ENCODE data around the gene TEX30.

Gene TEX30

DNA sequence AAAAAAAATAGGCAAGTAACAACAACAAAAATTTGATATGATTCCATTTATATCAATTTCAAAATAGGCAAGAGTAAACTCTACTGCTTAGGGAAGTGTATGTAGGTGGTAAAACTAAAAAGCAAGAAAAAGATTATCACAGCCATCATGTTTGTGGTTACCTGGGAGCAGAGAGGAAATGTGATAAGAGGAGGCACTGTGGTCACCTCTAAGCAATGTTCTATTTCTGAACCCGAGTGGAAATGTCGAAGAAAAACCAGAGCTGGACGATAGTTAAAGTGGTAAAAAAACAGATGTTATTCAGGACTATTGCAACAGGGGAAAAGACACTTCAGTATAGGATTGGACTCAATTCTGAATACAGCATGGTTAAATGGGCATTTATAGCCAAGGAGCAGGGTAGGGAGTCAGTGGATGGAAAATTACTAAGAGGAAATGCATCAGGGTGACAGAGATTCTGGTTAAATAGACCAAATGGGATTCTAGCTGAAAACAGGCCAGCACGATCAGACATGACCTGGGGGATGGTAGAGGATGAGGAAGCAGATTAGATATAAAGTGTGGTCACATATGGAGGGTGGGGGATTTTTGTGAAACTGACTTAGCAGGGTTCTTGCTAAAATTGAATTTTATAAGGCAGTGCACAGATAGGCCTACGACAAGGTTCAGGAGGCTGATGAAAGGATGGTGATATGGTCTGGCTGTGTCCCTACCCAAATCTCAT is 6.0 kb upstream of the TEX30 start:
- DNase-seq = no peak

DNA sequence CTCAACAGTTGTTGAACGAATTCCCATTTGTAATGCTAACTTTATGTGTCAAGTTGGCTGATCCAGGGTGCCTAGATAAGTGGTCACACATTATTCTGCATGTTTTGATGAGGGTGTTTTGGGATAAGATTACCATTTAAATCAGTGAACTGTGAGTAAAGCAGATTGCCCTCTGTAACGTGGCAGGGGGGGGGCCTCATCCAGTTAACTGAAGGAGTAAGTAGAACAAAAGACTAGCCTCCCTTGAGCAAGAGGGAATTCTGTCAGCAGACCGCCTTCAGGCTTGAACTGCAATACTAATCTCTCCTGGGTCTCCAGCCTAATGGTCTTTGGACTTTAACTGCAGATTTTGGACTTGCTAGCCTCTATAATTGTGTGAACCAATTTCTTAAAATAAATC is 4.2 kb upstream of the TEX30 start:
- DNase-seq = no peak

DNA sequence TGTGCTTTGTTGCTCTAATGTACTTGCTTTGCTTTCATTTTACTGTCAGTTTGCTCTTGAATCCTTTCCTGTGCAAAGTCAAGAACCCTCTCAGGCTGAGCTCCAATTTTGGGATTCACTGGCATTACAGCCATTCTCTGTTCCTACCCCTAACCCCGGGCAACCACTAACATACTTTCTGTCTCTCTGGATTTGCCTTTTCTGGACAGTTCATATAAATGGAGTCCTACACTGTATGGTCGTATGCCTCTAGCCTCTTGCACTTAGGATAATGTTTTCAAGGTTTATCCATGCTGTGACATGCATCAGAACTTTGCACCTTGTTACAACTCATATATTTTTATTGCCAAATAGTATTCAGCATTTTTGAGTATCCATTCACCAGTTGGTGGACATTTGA is 2.7 kb upstream of the TEX30 start:
- no peak for DNase-seq

DNA sequence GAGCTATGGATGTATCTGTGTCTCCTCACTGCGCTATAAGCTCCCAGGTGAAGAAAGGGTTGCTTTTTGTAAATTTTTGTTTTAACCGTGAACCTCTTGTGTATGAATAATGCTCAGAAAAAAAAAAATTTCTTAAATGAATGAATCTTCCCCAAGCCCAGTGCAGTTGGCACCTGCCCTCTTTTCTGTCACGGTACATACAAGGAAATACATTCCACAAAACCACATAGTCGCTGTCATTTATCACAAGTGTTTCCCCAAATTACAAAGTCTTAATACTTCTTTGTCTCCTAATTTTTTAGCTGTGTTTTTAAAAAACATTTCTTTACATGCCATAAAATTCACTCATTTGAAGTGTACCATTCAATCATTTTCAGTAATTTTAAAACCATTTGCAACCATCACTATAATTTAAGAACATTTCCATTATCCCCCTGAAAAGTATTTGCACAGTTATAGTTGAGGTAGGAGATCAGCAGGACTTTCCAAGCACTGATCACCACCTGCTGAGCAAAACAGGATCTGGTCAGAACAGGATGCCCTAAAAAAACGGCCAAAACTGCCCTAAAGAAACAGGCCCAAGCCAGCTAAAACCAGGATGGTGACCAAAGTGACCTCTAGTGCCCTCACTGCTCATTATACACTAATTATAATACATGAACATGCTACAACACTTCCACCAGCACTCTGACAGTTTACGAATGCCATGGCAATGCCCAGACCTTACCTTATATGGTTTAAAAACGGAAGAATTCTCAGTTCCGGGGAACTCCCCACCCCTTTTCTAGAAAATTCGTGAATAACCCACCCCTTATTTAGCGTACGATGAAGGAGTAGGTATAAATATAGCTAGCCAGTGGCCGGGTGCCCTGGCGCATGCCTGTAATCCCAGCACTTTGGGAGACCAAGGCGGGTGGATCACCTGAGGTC is 1.3 kb upstream of the TEX30 start:
- no peak for DNase-seq

DNA sequence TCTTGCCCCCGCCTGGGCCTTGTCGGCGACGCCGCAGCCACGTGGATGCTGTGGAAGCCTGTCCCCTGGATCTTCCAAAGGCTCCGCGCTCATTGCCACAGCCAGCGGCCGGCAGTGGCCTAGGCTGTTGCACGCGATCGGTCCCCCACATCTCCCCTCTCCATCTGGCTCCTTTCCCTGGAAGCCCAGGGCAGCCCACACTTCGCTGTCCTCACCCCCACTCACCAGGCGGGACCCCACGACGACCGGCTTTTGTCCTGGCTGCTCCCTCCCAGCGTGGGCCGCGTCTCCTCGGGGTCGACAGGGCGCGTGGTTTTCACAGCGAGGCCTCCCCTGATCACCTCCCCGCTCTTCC is 605 bp upstream of the TEX30 start:
- DNase-seq = no peak

DNA sequence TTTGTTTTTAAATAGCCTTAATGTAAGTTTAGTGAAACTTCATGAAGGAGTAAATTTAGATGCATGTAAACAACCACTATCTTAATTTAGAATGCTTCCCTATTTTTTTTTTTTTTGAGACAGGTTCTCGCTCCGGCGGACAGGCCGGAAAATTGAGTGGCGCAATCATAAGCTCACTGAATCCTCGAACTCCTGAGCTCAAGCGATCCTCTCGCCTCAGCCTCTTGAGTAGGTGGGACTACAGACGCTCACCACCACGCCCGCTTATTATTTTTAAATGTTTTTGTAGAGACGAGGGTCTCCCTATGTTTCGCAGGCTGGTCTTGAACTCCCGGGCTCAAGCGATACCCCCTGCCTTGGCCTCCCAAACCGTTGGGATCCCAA is 1.6 kb downstream of the TEX30 start:
- no peak for DNase-seq

DNA sequence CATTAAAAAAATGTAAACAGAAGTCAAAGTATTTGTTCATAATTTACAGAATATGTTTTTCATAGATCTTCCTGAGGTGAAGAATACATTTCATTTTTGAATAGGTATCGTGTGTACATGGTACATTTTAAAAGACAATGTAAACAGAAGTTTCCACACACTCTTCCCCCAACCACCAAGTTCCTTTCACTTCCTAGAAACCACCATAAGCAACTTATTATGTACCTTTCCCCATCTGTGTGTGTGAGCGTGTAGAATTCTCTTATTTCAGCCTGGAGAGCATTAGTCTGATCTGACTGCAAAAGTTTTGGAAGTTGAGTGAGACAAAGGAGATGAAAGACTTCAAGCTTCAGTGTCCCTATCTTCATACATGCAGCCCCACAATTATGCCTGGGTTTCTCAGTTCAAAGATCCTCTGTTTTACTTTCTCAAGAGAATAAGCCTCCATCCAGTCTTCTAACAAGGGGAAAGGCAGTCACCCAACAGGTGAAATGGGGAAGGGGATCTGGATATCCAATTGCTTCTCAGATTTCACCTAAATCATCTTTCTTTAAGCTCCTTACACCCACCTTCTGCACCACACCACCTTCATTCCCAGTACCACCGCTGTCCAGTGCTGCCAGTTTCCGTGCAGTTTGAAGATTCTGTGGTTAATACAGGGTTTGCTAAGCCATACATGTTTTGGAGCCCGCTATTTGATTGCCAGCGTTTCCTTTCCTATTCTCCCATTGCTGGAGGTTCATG is 2.1 kb downstream of the TEX30 start:
- DNase-seq = no peak

DNA sequence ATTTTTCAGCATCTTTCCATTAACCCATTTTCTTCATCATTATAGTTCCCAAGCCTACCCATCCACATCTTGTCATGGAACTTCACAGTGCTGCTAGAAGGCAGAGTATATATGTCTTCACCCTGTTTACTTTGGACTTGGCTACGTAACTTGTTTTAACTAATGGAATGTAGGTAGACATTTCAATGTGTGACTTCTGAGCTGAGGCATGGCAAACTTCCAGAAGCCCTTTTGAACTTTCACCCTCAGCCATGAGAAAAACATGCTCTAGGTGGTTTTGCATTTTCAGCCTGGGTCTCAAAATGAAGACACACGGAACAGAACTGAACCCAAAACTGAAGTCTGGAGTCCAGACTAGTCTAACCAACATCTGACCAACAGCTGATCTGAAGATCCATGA is 3.2 kb downstream of the TEX30 start:
- DNase-seq = no peak

DNA sequence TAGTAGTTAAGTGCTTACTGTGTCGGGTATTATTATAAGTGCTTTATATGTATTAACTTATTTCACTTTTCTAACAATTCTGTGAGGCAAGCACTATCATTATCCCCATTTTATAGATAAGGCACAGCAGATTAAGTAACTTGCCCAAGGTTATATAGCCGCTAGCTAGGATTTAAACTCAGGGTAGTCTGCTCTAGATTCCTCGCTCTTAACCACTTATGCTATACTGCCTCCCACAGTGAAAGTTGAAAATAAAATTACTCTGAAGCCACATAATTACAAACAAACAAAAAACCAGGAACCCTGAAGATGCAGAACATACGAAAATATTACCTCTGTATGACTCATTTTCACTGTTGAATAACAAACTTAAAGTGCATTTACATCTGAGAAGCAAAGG is 3.9 kb downstream of the TEX30 start:
- DNase-seq = no peak

DNA sequence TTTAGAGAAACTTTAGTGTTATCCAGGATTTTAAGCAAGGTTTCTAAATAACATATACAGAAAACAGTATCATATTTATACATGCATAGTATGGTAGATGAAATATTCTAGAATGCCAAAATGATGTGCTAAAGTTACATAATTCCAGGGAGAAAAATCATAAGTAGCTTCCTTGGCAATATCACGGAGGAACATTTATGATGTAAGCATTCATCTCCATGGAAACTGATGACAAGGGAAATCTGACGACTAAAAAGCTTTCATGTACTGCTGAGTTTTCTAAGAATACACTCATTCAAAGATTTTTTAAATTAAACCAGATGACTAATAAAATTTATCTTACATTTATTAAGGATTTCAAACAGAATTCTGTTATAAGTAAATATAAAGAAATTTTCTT is 4.7 kb downstream of the TEX30 start:
- DNase-seq = no peak

DNA sequence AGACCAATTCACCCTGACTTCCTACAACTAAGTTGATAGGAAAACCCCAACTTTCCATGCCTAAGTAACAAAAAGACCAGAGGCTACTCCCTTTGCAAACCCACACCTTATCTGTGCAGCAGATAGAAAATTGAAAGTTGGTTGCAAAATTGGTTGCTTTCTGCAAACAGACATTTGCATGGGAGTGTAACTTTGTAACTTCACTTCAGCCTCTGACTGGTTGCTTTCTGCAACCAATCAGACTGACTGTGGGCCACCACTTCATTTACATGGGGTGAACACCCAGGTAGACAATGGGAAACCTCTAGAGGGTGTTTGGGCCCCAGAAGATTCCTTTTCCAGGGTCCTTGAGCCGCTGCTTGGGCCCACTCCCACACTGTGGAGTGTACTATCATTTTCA is 9.8 kb downstream of the TEX30 start:
- DNase-seq = no peak

DNA sequence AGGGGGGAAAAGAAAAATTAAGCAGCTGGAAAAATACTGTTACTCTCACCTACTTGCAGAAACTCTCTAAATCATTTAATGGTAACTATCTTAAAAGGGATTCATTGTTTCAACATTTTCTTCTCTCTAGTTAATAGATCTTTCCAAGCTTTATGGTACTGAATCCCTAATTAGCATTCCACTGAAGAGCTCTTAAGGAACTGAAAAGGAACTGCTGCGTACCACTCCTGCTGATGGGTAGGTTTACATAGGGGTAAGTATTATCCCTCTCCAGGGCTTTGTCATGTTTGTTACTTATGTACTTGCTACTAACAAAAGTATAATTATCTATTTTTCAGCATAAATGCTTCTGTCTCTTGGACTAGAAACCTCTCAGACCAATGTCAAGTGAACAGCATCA is 12.5 kb downstream of the TEX30 start:
- no peak for DNase-seq

DNA sequence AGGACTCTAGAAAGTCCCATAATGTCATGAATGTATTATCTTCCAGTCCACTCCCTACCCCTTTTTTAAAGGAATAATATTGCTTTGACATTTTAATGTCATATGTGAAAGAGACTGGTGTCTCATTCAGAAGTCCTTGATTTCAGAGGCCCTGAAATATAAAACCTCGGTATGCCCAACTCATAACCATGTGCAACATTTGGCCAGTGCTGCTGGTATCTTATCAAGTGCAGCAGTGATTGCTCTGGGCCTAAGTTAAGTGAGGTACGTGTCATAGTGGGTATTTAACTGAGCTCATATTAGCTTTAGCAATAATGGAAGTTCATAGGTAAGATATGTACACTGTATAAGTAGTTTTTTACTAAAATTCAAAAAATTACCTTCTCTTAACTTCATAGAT is 14.7 kb downstream of the TEX30 start:
- no peak for DNase-seq

DNA sequence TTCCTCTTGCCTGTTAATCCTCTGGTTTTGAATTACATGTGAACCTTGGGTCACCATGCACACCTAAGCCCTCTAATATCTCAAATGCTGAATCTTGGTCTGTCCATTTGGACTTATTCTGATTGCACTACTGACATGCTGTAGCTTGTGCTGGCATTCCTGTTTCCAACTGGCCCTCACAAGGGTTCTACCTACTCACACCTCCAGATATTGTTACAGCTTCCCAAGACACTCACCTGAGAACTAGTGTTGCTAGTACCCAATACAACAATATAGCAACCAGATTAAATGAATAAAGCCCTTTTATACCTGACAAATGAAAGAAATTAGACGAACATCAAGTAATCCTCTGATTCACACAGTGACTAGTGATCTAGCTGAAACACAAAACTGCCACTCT is 16.6 kb downstream of the TEX30 start:
- no peak for DNase-seq

DNA sequence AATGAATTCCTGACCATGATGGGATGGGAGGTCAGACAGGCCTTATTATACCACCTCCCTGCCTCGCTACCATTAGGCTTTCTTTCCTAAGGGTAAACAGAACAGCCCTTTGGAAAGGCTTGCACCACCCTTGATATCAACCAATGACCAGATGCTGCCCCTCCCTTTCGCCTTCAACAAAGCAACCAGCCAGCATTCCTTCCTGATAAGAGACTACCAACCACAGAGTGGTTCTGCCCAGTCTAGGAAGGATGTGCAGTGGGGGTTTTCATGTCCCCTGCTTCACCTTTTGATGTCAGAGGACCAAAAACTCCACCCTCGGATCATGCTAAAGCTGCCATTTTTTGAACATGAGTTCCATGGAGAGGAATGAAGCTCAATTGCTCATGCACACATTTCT is 21.7 kb downstream of the TEX30 start:
- DNase-seq = no peak

DNA sequence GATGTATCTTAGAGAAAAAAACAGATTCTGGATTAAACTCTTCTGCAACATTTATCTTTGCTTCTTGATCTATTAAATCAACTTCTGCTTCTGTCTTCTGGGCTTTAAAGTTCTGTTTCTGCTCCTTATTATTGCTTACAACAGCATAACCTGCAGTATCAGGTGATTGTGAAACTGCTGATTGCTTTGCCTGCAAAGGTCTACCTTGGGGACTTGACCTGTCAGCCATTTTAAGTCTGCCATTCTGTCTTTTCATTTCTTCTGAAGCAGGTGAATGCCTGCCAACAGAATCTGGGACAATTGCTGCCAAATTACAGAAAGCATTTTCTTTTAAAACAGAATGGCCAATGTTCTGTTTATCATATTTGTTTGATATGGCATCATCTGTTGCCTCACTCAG is 31.1 kb downstream of the TEX30 start:
- no peak for DNase-seq

DNA sequence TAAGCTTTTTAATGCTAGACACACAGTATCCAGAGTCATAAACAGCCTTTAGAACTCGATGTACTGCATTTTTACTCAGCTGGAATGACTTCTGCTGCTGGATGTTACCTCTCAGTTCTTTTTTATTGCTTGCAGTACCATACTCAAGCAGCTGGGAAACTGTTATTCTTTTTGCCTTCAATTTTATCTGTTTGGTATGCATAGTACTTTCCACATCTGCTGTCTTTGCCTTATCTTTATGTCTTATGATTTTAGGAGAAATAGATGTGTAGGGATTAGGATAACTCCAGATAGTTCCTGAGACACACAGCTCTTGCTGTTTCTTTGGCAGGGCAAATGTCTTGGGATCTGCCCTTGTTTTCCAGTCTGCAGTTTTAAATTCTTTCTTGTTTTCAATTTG is 31.5 kb downstream of the TEX30 start:
- DNase-seq = no peak

DNA sequence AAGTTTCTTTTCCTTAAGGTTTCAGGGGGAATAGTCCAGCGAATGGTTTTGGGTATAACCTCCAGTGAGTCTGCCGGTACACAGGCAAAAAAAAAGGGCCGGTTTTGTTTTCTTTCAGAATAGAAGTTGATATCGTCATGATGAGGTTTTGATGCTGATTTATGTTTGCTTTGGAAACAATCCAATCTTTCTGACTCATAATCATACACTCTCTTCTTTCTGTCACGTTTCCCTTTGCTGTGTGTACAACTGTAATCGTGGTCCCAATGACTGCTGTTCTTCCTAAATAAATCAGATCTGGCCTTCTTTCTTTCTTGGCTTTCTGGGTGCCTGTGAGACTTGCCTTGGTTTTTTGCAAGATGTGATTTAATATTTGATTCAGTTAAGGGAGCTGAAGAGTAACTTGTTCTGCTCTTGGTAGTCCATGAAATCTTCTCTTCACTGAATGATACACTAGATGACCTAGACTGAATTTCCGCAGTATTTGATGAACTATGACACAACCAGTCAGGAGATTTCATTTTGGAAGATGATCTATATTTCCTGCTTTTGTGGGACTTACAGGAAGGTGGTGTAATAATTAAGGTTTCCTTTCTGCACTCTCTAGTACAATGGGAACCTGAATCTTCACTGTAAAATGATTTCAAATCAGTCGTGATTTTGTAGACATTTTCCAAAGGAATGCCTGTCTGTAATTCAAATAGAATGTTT is 43.9 kb downstream of the TEX30 start:
- peak; percentile 17 for DNase-seq

DNA sequence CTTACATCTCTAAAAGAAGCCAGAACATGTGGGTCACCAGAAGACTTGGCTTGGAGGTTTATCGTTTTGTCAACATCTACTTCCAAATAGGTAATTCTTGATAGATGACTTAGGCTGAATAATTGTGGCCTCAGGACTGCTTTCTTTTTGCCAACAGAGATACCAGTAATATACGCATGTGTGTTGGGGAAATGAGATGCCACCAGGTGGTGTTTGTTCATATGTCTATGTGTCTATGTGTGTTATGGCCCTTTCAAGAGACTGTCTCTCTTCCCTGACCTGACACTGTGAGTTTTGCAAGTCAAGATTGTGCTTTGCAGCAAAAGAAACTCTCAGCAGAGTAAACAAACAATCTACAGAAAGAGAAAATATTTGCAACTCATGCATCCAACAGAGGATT is 47.2 kb downstream of the TEX30 start:
- DNase-seq = no peak

DNA sequence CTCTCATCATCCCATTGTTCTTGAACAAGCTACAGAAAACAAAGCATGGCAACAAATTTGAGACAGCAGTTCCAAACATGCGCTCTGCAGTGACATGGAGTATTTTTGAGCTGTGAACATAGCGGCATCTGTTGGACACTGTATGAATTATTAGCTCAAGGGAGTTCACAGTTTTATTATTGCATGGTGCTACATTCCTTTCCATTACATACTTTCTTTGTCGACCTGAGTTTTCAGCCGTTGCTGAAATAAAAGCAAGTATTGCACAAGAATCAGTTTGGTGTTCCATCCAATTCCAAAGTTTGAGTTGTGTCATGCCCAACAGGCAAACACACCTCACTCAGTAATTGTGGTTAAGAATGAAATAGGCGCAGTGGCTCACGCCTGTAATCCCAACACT is 48.7 kb downstream of the TEX30 start:
- DNase-seq = peak; percentile 24

DNA sequence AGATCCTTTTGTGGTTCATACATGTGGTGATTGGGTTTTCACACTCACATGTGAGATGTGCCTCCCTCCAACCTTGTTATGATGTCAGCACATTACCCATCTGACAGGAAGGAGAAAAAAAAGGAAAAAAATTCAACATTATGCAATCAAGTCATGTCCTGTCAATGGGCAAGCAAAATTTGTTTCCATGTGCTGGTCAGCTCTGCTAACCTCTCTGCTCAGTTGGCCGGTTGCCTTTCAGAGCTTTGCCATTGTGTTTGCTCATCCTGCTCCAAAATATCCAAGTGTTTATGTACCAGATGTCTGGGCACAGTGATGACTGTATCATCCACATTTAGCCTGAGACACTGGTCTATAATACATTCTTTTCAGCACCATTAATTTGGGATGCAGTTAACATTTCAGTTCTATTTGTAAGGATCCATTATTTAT is 51.8 kb downstream of the TEX30 start:
- DNase-seq = no peak

DNA sequence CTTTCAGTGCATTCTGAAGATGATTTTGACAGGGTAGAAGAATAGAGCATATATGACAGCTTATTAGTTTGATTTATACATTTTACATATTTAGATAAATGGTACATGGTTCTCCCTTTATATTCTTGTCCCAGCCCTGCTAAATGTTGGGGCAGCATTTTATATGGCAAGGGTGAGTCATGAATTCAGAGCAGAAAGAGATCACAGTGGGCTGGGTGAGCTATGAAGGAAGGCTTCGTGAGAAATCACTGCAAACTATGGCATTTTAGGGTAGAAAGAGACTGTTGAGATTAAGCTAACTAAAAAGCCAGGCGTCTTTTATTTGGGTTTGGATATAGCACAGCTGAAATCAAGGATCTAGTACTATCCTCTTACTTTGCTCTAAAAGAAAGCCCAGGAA is 54.8 kb downstream of the TEX30 start:
- DNase-seq = no peak
